IPS-15b (cell line): ENCODE measurements around the gene ZNF547.
A peak's percentile ranks its signal among the peaks of the same experiment; 100 is the strongest.
"Not testable (repeated sequence)": the region's sequence is repeated elsewhere in the genome, so short reads cannot be mapped to it uniquely, and the experiment has no call there.

Experiments used
- H3K27me3 ChIP-seq: one replicate; pipeline ENCODE4 v1.6.1; 2013; ENCODE audit warnings: low read length; ENCODE audit not compliant: control insufficient read depth, insufficient read depth
- H3K36me3 ChIP-seq: one replicate; pipeline ENCODE4 v1.6.1; 2013; ENCODE audit warnings: low read length; ENCODE audit not compliant: control insufficient read depth, insufficient read depth
- H3K4me1 ChIP-seq: one replicate; pipeline ENCODE4 v1.6.1; 2013; ENCODE audit warnings: mild to moderate bottlenecking, low read length; ENCODE audit not compliant: control insufficient read depth, insufficient read depth
- H3K4me3 ChIP-seq: one replicate; pipeline ENCODE4 v1.5.1; 2013; ENCODE audit warnings: low read depth, low read length
- H3K9ac ChIP-seq: one replicate; pipeline ENCODE4 v1.6.1; 2013; ENCODE audit warnings: low read depth, mild to moderate bottlenecking, low read length
- H3K9me3 ChIP-seq: one replicate; pipeline ENCODE4 v1.6.1; 2013; ENCODE audit warnings: mild to moderate bottlenecking, low read length; ENCODE audit not compliant: control insufficient read depth, insufficient read depth

The ZNF547 gene

DNA sequence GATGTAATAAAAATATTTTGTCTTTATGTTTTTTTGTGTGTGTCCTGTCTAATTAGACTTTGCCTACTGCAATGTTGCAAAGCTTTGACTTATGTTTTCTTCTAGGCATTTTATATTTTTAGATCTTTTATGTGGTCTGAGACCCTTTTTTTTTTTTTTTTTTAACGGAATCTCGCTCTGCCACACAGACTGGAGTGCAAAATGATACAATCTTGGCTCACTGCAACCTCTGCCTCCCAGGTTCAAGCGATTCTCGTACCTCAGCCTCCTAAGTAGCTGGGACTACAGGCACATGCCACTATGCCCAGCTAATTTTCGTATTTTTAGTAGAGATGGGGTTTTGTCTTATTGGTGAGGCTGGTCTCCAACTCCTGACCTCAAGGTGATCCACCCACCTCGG is 20.8 kb upstream of the ZNF547 start:
- H3K27me3 ChIP-seq: peaks cover 2% of the 10 kb centered on the region
- no peaks in the 10 kb centered on the region for H3K9me3 ChIP-seq
- H3K36me3 ChIP-seq: no peaks in the 10 kb centered on the region
- H3K4me1 ChIP-seq: no peaks in the 10 kb centered on the region
- no peak overlapping the region for H3K4me3 ChIP-seq
- H3K9ac ChIP-seq: no peak overlapping the region

DNA sequence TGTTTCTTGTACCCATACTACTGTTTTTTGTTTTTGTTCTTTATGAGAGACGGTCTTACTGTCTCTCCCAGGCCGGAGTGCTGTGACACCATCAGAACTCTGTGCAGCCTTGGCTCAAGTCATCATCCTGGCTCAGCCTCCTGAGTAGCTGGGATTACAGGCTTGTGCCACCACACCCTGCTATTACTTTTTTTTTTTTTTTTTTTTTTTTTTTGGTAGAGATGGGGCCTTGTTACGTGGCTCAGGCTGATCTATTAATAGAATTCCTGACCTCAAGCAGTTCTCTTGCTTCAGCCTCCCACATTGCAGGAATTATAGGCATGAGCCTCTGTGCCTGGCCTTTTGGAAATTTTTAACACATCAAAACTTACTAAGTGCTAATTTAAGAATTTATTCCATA is 15.2 kb upstream of the ZNF547 start:
- H3K9ac ChIP-seq: no peak overlapping the region
- H3K9me3 ChIP-seq: no peaks in the 10 kb centered on the region
- no peaks in the 10 kb centered on the region for H3K4me1 ChIP-seq
- H3K36me3 ChIP-seq: no peaks in the 10 kb centered on the region
- no peak overlapping the region for H3K4me3 ChIP-seq
- H3K27me3 ChIP-seq: peaks cover 2% of the 10 kb centered on the region

DNA sequence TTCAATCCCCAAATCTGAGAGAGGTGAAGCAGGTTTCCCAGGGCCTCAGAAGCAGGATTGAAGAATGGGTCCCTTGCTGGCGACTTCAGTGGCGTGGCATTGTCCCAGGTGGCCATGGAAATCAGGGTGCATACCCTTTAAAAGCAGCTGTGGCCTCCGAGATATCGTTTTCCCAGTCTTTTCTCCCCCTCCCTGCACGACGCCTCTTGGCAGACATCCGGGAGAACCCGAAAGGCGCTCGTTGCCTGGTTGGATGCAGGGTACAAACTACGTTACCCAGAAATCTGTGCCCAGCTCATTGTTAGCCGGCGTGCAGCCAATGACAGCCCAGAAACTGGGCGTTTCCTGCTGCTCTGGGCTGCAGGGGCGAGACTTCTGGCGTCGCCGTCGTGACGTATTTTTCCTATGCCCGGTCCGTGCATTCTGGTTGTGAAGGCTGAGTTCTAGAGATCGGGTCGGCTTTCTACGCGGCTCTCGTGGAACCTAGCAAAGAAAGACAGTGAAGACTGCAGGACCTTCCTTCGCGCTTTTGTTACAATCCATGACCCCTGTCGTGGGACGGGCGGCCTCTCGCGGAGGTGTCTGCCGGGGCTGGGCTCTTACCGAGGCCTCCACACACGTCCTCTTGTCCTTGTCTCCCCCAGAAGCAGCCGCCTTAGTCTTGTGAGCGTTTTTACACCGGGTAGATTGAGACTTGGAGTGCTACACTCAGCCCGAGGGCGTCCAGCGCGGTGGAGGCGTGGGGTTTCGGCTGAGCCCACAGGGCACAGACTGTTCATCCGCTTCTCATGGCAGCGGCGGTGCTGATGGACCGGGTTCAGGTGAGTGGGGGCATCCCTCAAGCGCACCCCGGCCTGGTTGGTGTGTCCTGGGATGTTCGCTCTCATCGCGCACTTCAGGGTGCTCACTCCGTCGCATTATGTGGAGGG is 12.2 kb upstream of the ZNF547 start, which contains the start of gene ZNF304:
TSS of gene ZNF304 (plus strand) at position 395 of the 929 bp plus-strand sequence. CDS start at position 789, 394 bp downstream.
- Histone ChIP-seq H3K36me3 (peaks cover 9% of the 10 kb centered on the region), H3K4me1 (no peaks in the 10 kb centered on the region), H3K4me3 (peak within 1 kb of the TSS; percentile 95), H3K9me3 (no peaks in the 10 kb centered on the region), H3K27me3 (peaks cover 2% of the 10 kb centered on the region), H3K9ac (peak within 1 kb of the TSS; percentile 85)

DNA sequence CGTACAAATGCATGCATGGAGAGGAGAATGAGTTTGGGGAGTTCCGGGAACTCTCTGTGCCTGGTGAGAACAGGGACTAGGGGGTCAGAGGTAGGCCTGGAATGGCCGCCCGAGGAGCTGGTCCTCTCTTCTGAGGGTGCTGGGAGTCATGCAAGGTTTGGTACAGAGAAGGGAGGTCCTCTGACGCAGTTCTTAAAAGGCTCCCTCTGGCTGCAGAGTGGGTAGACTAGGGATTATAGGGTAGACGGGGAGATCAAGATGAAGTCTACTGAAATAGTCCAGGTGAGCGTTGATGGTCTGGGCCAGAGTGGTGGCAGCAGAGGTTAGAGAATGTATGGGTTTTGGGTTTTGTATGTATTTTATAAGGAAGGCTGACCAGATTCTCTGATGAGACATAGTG is 11.5 kb upstream of the ZNF547 start:
- no peaks in the 10 kb centered on the region for H3K9me3 ChIP-seq
- peak overlapping the region; percentile 85 for H3K9ac ChIP-seq
- H3K4me1 ChIP-seq: no peaks in the 10 kb centered on the region
- peak overlapping the region; percentile 95 for H3K4me3 ChIP-seq
- H3K27me3 ChIP-seq: peaks cover 1% of the 10 kb centered on the region
- peaks cover 16% of the 10 kb centered on the region for H3K36me3 ChIP-seq

DNA sequence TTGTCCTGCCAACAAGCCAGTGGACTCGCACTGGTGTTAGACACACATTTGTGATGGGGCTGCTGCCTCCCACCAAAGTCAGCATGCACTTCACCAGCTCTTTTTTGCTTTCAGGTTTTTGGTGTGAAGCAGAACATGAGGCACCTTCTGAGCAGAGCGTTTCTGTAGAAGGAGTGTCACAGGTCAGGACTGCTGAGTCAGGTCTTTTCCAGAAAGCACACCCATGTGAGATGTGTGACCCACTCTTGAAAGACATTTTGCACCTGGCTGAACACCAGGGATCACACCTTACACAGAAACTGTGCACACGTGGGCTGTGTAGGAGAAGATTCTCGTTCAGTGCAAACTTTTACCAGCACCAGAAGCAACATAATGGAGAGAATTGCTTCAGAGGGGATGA is 7.4 kb upstream of the ZNF547 start:
- no peak overlapping the region for H3K9ac ChIP-seq
- peaks cover 22% of the 10 kb centered on the region for H3K36me3 ChIP-seq
- no peak overlapping the region for H3K4me3 ChIP-seq
- H3K4me1 ChIP-seq: no peaks in the 10 kb centered on the region
- H3K27me3 ChIP-seq: no peaks in the 10 kb centered on the region
- no peaks in the 10 kb centered on the region for H3K9me3 ChIP-seq

DNA sequence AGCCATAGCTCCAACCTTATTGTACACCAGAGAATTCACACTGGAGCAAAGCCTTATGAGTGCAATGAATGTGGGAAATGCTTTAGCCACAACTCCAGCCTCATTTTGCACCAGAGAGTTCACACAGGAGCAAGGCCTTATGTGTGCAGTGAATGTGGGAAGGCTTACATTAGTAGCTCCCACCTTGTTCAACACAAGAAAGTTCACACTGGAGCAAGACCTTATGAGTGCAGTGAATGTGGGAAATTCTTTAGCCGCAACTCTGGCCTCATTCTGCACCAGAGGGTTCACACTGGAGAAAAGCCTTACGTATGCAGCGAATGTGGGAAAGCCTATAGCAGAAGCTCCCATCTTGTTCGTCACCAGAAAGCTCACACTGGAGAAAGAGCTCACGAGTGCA is 5.9 kb upstream of the ZNF547 start:
- Histone ChIP-seq H3K4me1 (no peaks in the 10 kb centered on the region), H3K4me3 (no peak overlapping the region), H3K9me3 (no peaks in the 10 kb centered on the region), H3K27me3 (no peaks in the 10 kb centered on the region), H3K9ac (no peak overlapping the region), H3K36me3 (peaks cover 22% of the 10 kb centered on the region)

DNA sequence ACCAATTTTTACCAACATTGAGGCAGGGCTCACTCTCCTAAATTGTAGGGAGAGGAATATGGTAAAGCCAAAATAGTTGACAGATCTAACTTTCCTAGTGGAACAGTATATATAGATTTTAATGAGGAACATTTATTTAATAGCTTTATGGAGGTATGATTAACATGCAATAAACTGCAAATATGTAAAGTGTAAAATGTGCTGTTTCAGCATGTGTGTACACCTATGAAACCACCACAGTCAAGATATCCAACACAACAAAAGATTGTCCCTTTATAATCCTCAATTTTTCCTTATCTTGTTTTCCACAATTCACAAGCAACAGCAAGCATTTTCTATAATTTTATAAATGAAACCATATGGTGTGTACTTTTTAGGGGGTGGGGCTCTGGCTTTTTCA is 4.1 kb upstream of the ZNF547 start:
- peaks cover 22% of the 10 kb centered on the region for H3K36me3 ChIP-seq
- no peak overlapping the region for H3K4me3 ChIP-seq
- no peaks in the 10 kb centered on the region for H3K9me3 ChIP-seq

DNA sequence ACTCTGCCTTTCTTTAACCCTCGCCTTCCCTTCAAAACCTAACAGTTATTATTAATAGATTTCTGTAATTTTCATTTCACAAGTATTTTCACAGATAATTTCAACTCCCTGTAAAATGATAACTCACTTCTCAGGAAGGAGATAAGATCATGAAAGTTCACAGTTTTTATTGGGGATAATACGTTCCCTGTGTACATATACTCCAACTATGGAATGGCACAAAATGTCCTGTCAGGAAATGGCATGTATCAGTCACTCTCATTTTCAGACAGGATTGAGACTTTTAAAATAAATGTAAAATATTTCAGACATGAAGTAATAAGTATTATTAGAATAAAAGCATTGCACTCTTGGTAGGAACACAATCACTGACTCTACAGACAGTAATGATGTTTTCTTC is 932 bp upstream of the ZNF547 start:
- Histone ChIP-seq H3K36me3 (peaks cover 1% of the 10 kb centered on the region), H3K9me3 (no peaks in the 10 kb centered on the region), H3K27me3 (no peaks in the 10 kb centered on the region), H3K4me3 (peak overlapping the region; percentile 75), H3K4me1 (no peaks in the 10 kb centered on the region), H3K9ac (peak overlapping the region; percentile 75)

More for the DNA sequence above, 4.1 kb upstream of the ZNF547 start:
- Histone ChIP-seq H3K4me1 (no peaks in the 10 kb centered on the region), H3K9ac (no peak overlapping the region), H3K27me3 (no peaks in the 10 kb centered on the region)

DNA sequence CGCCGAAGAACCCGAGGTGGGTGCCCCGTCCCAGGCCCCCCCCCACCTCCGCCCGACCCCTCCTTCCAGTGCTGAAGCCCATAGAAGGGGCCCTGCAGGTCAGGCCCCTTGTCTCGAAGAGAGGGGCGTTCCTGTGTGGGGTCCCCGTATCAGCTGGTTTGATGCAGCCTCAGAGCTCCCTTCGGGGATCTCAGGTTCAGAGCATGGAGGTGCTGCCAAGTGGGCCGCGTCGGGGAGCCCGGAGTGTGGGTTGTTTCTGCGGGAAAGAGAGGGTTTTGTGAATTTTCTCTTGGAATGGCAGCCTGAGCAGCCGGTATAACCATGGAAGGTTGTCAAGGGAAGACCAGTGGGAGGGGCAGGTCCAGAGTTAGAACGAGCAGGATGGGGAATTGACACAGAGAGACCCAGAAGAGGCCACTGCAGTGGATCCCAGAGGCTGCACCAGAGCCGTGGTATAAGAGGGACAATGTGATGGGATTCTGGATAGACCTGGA is 384 bp downstream of the ZNF547 start:
- Histone ChIP-seq H3K9ac (peak overlapping the region; percentile 41), H3K4me3 (peak overlapping the region; percentile 87), H3K9me3 (no peaks in the 10 kb centered on the region), H3K27me3 (no peaks in the 10 kb centered on the region), H3K4me1 (no peaks in the 10 kb centered on the region), H3K36me3 (no peaks in the 10 kb centered on the region)

DNA sequence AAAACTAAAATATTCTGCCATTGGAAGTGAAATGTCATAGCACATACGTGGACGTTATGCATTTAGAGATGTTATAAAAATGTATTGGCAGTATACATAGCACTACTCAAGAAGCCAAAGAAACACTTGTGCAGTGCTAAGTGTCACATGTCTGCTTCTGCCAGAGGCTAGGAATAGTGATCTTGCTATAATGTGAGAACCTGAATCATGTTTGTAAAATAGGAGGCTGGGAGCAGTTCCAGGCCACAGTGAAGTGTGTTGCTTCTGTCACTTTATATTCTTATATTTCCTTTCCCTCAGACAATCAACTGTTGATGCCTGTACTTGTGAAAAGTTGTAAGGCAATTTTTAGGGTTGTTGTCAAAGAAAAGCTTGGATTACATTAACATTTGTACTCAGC is 3.4 kb downstream of the ZNF547 start:
- Histone ChIP-seq H3K4me3 (no peak overlapping the region), H3K36me3 (peaks cover 2% of the 10 kb centered on the region), H3K9ac (no peak overlapping the region), H3K27me3 (no peaks in the 10 kb centered on the region), H3K4me1 (no peaks in the 10 kb centered on the region), H3K9me3 (no peaks in the 10 kb centered on the region)

DNA sequence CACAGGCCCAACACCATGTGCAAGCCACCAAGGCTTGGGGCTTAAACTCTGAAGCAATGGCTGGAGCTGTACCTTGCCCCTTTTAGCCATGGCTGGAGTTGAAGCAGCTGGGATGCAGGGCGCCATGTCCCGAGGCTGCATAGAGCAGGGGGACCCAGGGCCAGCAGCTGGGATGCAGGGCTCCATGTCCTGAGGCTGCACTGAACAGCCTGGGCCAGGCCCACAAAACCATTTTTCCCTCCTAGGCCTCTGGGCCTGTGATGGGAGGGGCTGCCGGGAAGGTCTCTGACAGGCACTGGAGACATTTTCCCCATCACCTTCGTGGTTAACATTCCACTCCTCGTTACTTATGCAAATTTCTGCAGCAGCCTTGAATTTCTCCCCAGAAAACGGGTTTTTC is 10.8 kb downstream of the ZNF547 start:
- H3K4me3 ChIP-seq: no peak overlapping the region
- no peak overlapping the region for H3K9ac ChIP-seq
- no peaks in the 10 kb centered on the region for H3K4me1 ChIP-seq
- H3K36me3 ChIP-seq: peaks cover 21% of the 10 kb centered on the region
- H3K9me3 ChIP-seq: peaks cover 4% of the 10 kb centered on the region
- no peaks in the 10 kb centered on the region for H3K27me3 ChIP-seq

DNA sequence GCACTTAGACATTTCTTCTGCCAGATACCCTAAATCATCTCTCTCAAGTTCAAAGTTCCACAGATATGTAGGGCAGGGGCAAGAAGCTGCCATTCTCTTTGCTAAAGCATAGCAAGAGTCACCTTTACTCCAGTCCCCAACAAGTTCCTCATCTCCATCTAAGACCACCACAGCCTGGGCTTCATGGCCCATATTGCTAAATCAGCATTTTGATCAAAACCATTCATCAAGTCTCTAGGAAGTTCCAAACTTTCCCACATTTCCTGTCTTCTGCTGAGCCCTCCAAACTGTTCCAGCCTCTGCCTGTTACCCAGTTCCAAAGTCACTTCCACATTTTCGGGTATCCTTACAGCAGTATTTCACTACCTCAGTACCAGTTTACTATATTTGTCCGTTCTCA is 11.3 kb downstream of the ZNF547 start:
- not testable (repeated sequence) for H3K9me3 ChIP-seq
- peaks cover 21% of the 10 kb centered on the region for H3K36me3 ChIP-seq

More for the DNA sequence above, 11.3 kb downstream of the ZNF547 start:
- H3K4me3 ChIP-seq, H3K27me3 ChIP-seq, H3K9ac ChIP-seq, H3K4me1 ChIP-seq: not testable (repeated sequence)
